ENCODE data around the gene ECE2.

Gene ECE2

GRCh38 chr3:184272269-184272668, 3.6 kb upstream of the ECE2 start:
- TF ChIP-seq CTCF (conservative IDR thresholded peaks at IDR 0.05; ENCODE audit: control insufficient read depth, insufficient read depth, low read depth, low read length), result no peak
- no peak overlapping the region for H3K4me3 ChIP-seq (ENCODE audit: control insufficient read depth, low read depth, low read length)

GRCh38 chr3:184275381-184275701, 481 bp upstream of the ECE2 start:
- no peak for TF ChIP-seq CTCF (conservative IDR thresholded peaks at IDR 0.05; ENCODE audit: control insufficient read depth, insufficient read depth, low read depth, low read length)
- H3K4me3 ChIP-seq (ENCODE audit: control insufficient read depth, low read depth, low read length), result no peak overlapping the region
- DNase-seq (ENCODE audit: low read depth), result no peak

More at GRCh38 chr3:184272269-184272668, 3.6 kb upstream of the ECE2 start:
- DNase-seq (ENCODE audit: low read depth), result no peak

- DNase-seq (ENCODE audit: low read depth), result no peak
- H3K4me3 ChIP-seq (ENCODE audit: control insufficient read depth, low read depth, low read length), result no peak overlapping the region
- no peak for TF ChIP-seq CTCF (conservative IDR thresholded peaks at IDR 0.05; ENCODE audit: control insufficient read depth, insufficient read depth, low read depth, low read length)
Measured at GRCh38 chr3:184277366-184277765, 1.5 kb downstream of the ECE2 start.

- H3K4me3 ChIP-seq (ENCODE audit: control insufficient read depth, low read depth, low read length), result no peak overlapping the region
- TF ChIP-seq CTCF (conservative IDR thresholded peaks at IDR 0.05; ENCODE audit: control insufficient read depth, insufficient read depth, low read depth, low read length), result no peak
Measured at GRCh38 chr3:184282941-184283340, 7.1 kb downstream of the ECE2 start.

GRCh38 chr3:184283681-184284080, 7.9 kb downstream of the ECE2 start:
- TF ChIP-seq CTCF (conservative IDR thresholded peaks at IDR 0.05; ENCODE audit: control insufficient read depth, insufficient read depth, low read depth, low read length), result no peak
- no peak for DNase-seq (ENCODE audit: low read depth)
- no peak overlapping the region for H3K4me3 ChIP-seq (ENCODE audit: control insufficient read depth, low read depth, low read length)

More at GRCh38 chr3:184282941-184283340, 7.1 kb downstream of the ECE2 start:
- DNase-seq (ENCODE audit: low read depth), result peak; percentile 38

GRCh38 chr3:184284696-184285095, 8.9 kb downstream of the ECE2 start:
- peak; percentile 74 for DNase-seq (ENCODE audit: low read depth)
- TF ChIP-seq CTCF (conservative IDR thresholded peaks at IDR 0.05; ENCODE audit: control insufficient read depth, insufficient read depth, low read depth, low read length), result peak; percentile 47
- no peak overlapping the region for H3K4me3 ChIP-seq (ENCODE audit: control insufficient read depth, low read depth, low read length)

GRCh38 chr3:184289426-184289938, 13.7 kb downstream of the ECE2 start:
- peak; percentile 56 for DNase-seq (ENCODE audit: low read depth)
- no peak overlapping the region for H3K4me3 ChIP-seq (ENCODE audit: control insufficient read depth, low read depth, low read length)
- TF ChIP-seq CTCF (conservative IDR thresholded peaks at IDR 0.05; ENCODE audit: control insufficient read depth, insufficient read depth, low read depth, low read length), result peak; percentile 69
